Pancreas (tissue), 10 donors: ENCODE data around the gene SNRK. TPM values are rescaled to one million over a fixed set of nuclear protein-coding genes. Genes with fewer than 3 reads are reported as not detected.
A peak's percentile ranks its signal among the peaks of the same experiment; 100 is the strongest.

ENCODE experiments used
- ATAC-seq, 4 donors: fragments of 200-7000 bp; cut with Tn5 transposase; one replicate each; pipeline versions ENCODE4 v1.8.0 to v1.9.1; 2020; ENCODE audit warnings: mild to moderate bottlenecking in 4 of 4, moderate library complexity in 4 of 4
- DNase-seq, 6 donors: peaks; one replicate each; pipeline ENCODE4 v3.0.0-alpha.2; 2020
- FAIRE-seq: peaks from 2 replicates; lab custom pipeline; 2012; peaks lifted over from hg19 to GRCh38; lab: Jason Lieb, UNC
- H3K27ac ChIP-seq, 4 donors: fragments of 200-600 bp; sonication (generic); 1 replicate in 3 of 4; 2 replicates in 1 of 4; pipeline versions ENCODE4 v1.5.0 to v1.8.0; 2020
- H3K27me3 ChIP-seq, 4 donors: fragments of 200-600 bp; one replicate each; pipeline ENCODE4 v1.8.0; 2021
- H3K36me3 ChIP-seq, 3 donors: fragments of 200-600 bp; sonication (generic) in 1 of 3; one replicate each; pipeline versions ENCODE4 v1.5.0 to v1.8.0; 2020 to 2021
- H3K4me1 ChIP-seq, 3 donors: fragments of 200-600 bp; one replicate each; pipeline ENCODE4 v1.8.0; 2021
- H3K4me3 ChIP-seq, 4 donors: fragments of 200-600 bp; sonication (generic) in 2 of 4; one replicate each; pipeline versions ENCODE4 v1.5.0 to v1.8.0; 2020 to 2021
- H3K9me3 ChIP-seq, 4 donors: fragments of 200-600 bp; one replicate each; pipeline ENCODE4 v1.8.0; 2021
- WGBS, 2 donors: extraction: QIAGEN DNeasy Blood & Tissue Kit; methylation state at CpG; one replicate each; pipeline ENCODE4 v1.1.7; 2013; 5-methylcytosine and 5-hydroxymethylcytosine counted together
- intact Hi-C, 3 donors: fragments of 100-400 bp; cut with DNase I; formaldehyde crosslinking; loops; one replicate each; pipeline versions ENCODE4 v1.11.1 to v1.14.2; 2022
- polyA plus RNA-seq, 2 donors: library from polyadenylated mRNA; stranded (reverse); fragments of 200-250 nt; gene quantifications; one replicate each; pipeline ENCODE4 v1.2.3, GENCODE V29; 2013
- total RNA-seq, 6 donors: library from RNA; stranded (reverse); fragmentation: NEBNext Ultra II Directional in 4 of 6; extraction: Animal tissue kit (Norgen Biotek cat#: 25700) in 4 of 6; gene quantifications; one replicate each; pipeline versions ENCODE4 v1.2.1 to v1.2.4, GENCODE V29; 2021 to 2023
- TF ChIP-seq, protein P1 (sequence below), 4 donors: fragments of 200-600 bp; sonication (generic) in 3 of 4; IDR thresholded peaks; one replicate each; pipeline versions ENCODE4 v1.5.0 to v1.8.0; 2021; ENCODE audit warnings: antibody characterized with exemption in 4 of 4
- donor health status: healthy with polysubstance abuse.
- donor health status: DM: no; HTN: no; CAD: no; lungs with moderate emphysema.
- donor health status: DM: no; HTN: no; CAD: no.
- donor health status: control.
- donor health status: control.
- donor health status: Bipolar disorder and iron deficiency.
- donor health status: DM: yes; HTN: yes; CAD: no.
- donor health status: DM: no; HTN: no; CAD: no.
- donor health status: DM: no; HTN: no; CAD: no.
- donor health status: DM: yes; HTN: yes; CAD: no.

SNRK gene
- total and polyA plus RNA-seq, 8 donors: 6.3 to 24.2 (median 17.2) TPM

DNA sequence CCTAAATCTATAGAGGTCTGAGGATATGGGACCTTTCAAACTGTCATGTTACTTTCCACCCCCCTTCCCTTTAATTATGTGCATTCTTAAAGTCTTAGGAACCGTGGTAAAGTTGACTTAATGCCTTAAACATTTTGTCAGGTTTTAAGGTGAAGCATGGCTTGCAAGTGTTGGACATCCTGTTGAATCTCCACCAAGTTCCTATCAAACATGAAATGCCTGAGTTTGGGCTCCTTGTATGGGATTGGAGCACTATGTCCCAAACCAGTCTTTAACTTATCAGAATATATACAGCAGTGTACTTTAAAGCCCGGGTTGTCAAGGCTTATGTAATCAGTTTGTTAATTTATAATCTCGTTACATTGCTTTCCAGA lies 1.1 kb downstream of the SNRK start:
- intact Hi-C loops: no loop called here

DNA sequence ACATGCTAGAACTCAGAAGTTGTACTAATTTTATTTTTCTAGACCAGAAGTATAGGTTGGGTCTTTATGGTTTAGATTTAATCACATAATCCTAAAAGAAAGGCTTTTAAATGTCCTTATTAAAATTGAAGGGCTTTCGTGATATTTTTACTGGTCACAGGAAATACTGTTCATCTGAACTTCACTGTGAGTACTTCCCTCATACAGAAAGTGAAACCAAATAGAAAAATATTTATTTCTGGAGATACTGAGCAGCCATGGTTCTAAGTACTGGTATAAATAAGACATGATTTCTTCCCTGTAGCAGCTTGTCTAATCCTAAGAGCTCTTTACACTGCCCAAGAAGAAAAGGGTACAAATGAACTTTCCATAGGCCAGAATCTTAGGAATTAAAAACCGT lies 2.0 kb downstream of the SNRK start:
- Histone ChIP-seq H3K36me3 (no peaks in the 10 kb centered on the region), H3K27me3 (no peaks in the 10 kb centered on the region), H3K4me3 (peak overlapping the region; percentile 2 to 63 (median 33)), H3K4me1 (peaks cover 10 to 42% (median 35%) of the 10 kb centered on the region in 3 donors), H3K9me3 (no peaks in the 10 kb centered on the region), H3K27ac (peak overlapping the region in 3 of 4 donors; percentile 70 to 82 (median 74))
- DNase-seq (no peak), ATAC-seq (peak in 3 of 4 donors; percentile 25 to 67 (median 59)), FAIRE-seq (peak; percentile 97)
- TF ChIP-seq, protein P1, sequence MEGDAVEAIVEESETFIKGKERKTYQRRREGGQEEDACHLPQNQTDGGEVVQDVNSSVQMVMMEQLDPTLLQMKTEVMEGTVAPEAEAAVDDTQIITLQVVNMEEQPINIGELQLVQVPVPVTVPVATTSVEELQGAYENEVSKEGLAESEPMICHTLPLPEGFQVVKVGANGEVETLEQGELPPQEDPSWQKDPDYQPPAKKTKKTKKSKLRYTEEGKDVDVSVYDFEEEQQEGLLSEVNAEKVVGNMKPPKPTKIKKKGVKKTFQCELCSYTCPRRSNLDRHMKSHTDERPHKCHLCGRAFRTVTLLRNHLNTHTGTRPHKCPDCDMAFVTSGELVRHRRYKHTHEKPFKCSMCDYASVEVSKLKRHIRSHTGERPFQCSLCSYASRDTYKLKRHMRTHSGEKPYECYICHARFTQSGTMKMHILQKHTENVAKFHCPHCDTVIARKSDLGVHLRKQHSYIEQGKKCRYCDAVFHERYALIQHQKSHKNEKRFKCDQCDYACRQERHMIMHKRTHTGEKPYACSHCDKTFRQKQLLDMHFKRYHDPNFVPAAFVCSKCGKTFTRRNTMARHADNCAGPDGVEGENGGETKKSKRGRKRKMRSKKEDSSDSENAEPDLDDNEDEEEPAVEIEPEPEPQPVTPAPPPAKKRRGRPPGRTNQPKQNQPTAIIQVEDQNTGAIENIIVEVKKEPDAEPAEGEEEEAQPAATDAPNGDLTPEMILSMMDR (IDR thresholded peaks at IDR 0.05): no peak
- WGBS, 2 donors: 4 to 7% methylated on average over 2 of the region's 2 CpGs
- intact Hi-C loops: no loop called here

More for the DNA sequence above, 1.1 kb downstream of the SNRK start:
- Histone ChIP-seq H3K36me3 (no peaks in the 10 kb centered on the region), H3K27ac (peak overlapping the region; percentile 47 to 82 (median 72)), H3K27me3 (no peaks in the 10 kb centered on the region), H3K9me3 (no peaks in the 10 kb centered on the region), H3K4me1 (peaks cover 10 to 37% (median 35%) of the 10 kb centered on the region in 3 donors), H3K4me3 (peak overlapping the region; percentile 13 to 63 (median 46))
- WGBS, 2 donors: 2 to 3% methylated on average over 3 of the region's 3 CpGs
- FAIRE-seq (no peak), ATAC-seq (peak in 1 of 4 donors; percentile 6), DNase-seq (no peak)
- TF ChIP-seq, protein P1 (IDR thresholded peaks at IDR 0.05): no peak

DNA sequence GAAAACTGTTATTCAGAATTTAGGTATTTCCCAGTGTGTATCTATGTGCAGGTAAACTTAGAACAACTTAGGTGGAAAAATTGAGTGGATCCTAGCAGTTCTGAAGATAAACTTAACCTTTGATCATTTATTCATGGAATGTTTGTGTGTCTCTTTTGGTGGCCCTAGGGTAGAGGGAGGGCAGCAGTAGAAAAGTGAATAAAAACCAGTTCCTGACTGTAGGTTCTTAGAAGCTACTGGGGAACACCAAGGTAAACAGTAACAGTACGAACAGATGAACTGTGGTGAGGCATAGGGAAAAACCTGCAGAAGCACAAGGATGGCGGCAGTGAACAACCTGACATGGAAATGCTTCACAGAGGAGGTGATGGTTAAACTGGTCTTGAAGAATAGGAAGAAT lies 2.5 kb downstream of the SNRK start:
- Histone ChIP-seq H3K4me1 (peaks cover 10 to 47% (median 40%) of the 10 kb centered on the region in 3 donors), H3K9me3 (no peaks in the 10 kb centered on the region), H3K4me3 (peak overlapping the region; percentile 2 to 63 (median 33)), H3K27ac (peak overlapping the region in 2 of 4 donors; percentile 70 to 82), H3K27me3 (no peaks in the 10 kb centered on the region), H3K36me3 (no peaks in the 10 kb centered on the region)
- TF ChIP-seq, protein P1 (IDR thresholded peaks at IDR 0.05): no peak
- ATAC-seq: no peak
- DNase-seq: no peak
- intact Hi-C loops: no loop called here
- 26 to 32% methylated on average over 2 of the region's 2 CpGs for WGBS, 2 donors
- FAIRE-seq: no peak

DNA sequence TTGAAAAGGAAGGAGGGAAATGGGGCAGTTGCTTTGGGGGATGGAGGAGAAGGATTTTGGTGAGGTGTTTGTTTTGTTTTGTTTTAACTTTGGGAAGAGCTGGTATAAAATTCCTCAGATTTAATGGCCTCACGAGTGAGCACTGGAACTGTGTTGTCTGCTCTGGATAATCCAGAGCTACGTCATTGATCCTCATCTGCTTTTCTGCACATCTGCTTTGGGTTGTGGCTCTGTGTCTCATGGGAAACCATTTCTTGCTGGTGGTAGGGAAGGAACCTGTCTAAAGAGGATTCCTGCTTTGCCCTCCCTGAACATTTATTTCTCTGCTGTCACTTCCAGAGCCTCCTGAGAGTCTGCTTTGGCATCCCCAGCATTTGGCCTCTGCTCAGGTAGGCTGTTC lies 3.1 kb downstream of the SNRK start:
- TF ChIP-seq, protein P1 (IDR thresholded peaks at IDR 0.05): no peak
- intact Hi-C loops: no loop called here
- Histone ChIP-seq H3K27ac (peak overlapping the region in 2 of 4 donors; percentile 70 to 82), H3K36me3 (no peaks in the 10 kb centered on the region), H3K27me3 (no peaks in the 10 kb centered on the region), H3K4me3 (peak overlapping the region in 2 of 4 donors; percentile 56 to 63), H3K4me1 (peaks cover 10 to 53% (median 46%) of the 10 kb centered on the region in 3 donors), H3K9me3 (no peaks in the 10 kb centered on the region)
- FAIRE-seq (no peak), DNase-seq (no peak), ATAC-seq (no peak)
- 23 to 32% methylated on average over 2 of the region's 2 CpGs for WGBS, 2 donors

DNA sequence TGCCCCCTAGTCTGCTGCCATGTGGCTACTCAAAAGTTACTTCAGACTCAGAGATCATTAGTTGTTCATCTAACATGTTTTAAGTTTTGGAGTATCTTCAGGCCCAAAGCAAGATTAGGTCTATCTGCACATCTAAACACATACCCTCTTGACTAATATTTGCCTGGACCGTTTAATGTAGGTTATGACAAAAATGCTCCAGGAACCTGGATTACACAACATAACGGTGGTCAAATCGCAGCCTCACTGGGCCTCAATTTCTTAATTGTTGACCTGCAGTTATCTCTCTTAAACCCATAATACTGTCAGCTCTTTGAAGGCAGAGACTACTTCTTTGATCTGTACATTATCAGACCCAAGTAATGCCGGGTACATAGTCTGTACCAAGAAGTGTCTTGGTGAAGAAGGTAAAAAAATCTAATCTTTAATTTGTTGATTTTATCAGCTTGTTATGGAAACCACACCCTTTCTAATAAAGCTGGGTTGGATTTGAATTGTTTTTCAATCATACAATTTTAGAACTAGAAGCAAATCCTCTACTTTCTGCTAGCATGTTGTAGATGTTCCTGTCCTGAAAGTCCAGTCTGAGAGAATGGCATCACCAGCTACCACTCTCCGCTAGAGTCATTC lies 3.6 kb downstream of the SNRK start:
- Histone ChIP-seq H3K27me3 (no peaks in the 10 kb centered on the region), H3K9me3 (no peaks in the 10 kb centered on the region), H3K27ac (peak overlapping the region in 2 of 4 donors; percentile 70 to 82), H3K36me3 (no peaks in the 10 kb centered on the region), H3K4me3 (peak overlapping the region in 2 of 4 donors; percentile 56 to 63), H3K4me1 (peaks cover 10 to 58% (median 51%) of the 10 kb centered on the region in 3 donors)
- intact Hi-C loops: no loop called here
- ATAC-seq (no peak), DNase-seq (no peak), FAIRE-seq (no peak)
- whole genome bisulfite sequencing, 2 donors: 42 to 47% methylated on average over 5 of the region's 5 CpGs
- TF ChIP-seq, protein P1 (IDR thresholded peaks at IDR 0.05): no peak
